Activated CD8-positive, alpha-beta memory T cell treated with anti-CD3 and anti-CD28 coated beads, Interleukin-2, amount 50 U/mL, for 1 hour (primary cell): ENCODE data around the gene ADK.

ENCODE experiments used
- DNase-seq: peaks from one replicate; pipeline ENCODE4 v3.0.0-alpha.2; 2020; ENCODE audit errors: extremely low read depth

The ADK gene

GRCh38 chr10:74738542-74738941 is 587.5 kb downstream of the ADK start:
- no peak for DNase-seq

- DNase-seq, result no peak
These were observed 588.1 kb downstream of the ADK start for GRCh38 chr10:74738985-74739567.

- no peak for DNase-seq
These were observed 592.4 kb downstream of the ADK start for GRCh38 chr10:74743401-74743800.

DNA sequence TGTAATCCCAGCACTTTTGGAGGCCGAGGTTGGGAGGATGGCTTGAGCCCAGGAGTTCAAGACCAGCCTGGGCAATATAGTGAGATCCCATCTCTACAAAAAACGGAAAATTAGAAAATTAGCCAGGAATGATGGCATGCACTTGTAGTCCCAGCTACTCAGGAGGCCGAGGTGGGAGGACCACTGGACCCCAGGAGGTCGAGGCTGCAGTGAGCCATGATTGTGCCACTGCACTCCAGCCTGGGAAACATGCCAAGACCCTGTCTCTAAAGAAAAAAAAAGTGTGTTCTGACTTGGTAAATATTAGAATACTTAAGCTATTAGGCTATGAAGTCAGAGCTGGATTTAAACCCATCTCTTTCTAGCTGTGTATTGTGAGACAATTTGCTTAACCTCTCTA is 594.4 kb downstream of the ADK start:
- no peak for DNase-seq

DNA sequence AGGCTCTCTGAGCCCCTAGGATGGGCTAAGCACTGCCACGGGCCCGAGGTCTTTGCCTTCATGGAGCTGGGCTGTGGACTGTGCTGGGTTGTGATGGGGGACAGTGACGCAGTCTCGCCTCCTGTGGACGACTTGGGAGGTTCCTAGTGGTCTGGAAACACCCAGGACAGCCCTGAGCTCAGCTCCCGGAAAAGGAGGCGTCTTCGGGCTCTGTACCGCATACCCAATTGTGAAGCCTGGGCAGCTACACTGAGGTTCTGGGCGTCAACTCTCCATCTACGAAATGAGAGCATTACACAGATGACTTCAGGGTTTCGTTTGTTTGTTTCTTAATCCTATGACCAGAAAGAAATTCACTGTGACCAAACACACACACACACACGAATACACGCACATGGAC is 595.8 kb downstream of the ADK start:
- no peak for DNase-seq

- DNase-seq, result no peak
These were observed 597.5 kb downstream of the ADK start for GRCh38 chr10:74748468-74749031.

DNA sequence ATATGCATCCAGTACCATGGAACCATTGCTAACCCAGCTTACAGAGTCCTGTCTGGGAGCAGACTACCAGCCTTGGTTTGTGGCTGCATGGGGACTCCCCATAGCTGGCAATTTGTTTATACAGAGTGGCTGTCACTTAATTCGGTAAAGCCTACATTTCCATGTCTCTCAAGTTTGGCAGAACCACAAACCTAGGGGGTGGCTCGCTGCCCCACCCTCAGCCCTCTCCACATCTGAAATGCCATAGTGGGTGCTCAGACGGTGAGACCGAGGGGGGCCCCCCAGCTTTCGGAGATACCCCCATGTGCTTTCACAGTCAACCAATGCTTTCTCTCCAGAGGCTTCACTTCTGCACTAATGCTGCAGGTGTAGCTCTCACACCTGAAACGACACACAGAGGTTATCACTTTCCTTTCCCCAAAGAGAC is 599.8 kb downstream of the ADK start:
- peak; percentile 14 for DNase-seq

GRCh38 chr10:74752371-74753040 is 601.5 kb downstream of the ADK start:
- no peak for DNase-seq

- DNase-seq, result no peak
These were observed 602.6 kb downstream of the ADK start for GRCh38 chr10:74753442-74754211.

DNA sequence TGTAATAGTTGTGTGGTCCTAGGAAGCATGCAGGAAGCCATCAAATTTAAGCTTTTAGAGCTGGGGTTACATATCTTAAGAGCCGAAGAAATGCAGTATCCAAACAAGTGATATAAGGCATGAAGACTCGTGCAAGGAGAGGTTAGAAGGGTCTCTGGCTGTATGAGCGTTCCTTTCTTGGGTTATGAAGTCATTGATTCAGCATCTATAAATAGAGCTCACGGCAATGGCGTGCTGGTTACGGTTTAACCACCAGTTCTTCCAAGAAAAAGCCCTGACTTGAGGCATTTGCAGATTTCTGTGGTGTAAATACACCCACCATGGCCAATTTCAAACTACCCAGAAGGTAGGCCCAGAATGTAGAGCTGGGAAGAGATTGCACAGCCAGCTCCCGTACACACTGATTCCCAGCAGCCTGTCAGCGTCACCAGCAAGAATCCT is 603.4 kb downstream of the ADK start:
- no peak for DNase-seq

DNA sequence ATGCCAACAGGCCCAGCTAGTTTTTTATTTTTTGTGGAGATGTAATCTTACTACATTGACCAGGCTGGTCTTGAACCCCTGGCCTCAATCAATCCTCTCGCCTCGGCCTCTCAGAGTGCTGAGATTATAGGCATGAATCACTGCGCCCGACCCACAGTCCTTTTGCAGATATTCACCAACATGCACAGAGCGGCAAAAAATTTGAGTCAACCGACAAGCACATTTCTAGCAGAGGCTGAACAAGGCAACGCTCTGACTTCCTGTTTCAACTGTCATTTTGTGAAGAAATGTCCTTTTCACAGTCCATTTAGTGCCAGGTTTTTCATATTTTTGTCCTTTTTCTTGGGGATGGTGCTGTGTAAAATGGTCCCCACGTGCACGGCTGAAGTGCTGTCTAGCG is 604.3 kb downstream of the ADK start:
- DNase-seq, result no peak
